ENCODE measurements around the gene BFAR. TPM values are rescaled to one million over a fixed set of nuclear protein-coding genes. Genes with fewer than 3 reads are reported as not detected.

BFAR gene
- total and polyA plus RNA-seq, 9 of the 15 experiments (the other 6 are each of a cell fraction or from before 2014, with no cell fraction given), result 45.0 to 82.6 (median 60.4) TPM

DNA sequence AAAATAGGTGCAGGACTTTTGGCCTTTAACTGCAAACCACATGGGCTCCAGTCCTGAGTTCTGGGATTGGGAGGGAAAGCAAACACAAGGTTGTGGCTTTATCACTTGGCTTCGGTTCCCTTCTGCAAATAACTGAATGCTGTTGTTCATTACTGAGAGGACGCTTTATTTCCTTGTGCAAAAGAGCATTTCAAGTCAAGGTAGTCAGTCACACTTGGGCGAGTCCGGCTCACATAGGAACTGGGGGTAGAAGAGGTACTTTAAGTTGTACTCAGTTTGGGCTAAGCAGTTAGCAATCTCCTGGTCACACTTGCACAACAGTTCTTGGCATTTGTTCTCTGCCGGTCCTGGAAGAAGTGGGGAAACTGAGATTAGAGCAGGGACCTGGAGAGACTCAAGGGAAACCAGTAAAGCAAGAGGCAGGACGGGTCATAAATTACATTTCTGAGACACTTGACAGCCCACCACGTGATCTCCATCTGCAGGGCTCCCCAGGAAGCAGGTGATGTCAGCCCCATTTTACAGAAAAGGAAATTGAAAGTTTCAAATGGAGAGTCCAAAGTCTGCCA is 39.7 kb downstream of the BFAR start (continued):
- TF ChIP-seq, protein P1, sequence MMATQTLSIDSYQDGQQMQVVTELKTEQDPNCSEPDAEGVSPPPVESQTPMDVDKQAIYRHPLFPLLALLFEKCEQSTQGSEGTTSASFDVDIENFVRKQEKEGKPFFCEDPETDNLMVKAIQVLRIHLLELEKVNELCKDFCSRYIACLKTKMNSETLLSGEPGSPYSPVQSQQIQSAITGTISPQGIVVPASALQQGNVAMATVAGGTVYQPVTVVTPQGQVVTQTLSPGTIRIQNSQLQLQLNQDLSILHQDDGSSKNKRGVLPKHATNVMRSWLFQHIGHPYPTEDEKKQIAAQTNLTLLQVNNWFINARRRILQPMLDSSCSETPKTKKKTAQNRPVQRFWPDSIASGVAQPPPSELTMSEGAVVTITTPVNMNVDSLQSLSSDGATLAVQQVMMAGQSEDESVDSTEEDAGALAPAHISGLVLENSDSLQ (IDR thresholded peaks at IDR 0.05), result peak; percentile 96
- TF ChIP-seq, protein P2, sequence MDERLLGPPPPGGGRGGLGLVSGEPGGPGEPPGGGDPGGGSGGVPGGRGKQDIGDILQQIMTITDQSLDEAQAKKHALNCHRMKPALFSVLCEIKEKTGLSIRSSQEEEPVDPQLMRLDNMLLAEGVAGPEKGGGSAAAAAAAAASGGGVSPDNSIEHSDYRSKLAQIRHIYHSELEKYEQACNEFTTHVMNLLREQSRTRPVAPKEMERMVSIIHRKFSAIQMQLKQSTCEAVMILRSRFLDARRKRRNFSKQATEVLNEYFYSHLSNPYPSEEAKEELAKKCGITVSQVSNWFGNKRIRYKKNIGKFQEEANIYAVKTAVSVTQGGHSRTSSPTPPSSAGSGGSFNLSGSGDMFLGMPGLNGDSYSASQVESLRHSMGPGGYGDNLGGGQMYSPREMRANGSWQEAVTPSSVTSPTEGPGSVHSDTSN (CRISPR knock-in tag; IDR thresholded peaks at IDR 0.05; ENCODE audit: low read depth), result 0 out of 2 replicates have a peak, but pooled peaks have one; percentile 46
- TF ChIP-seq, protein P2 (tag; conservative IDR thresholded peaks at IDR 0.05; ENCODE audit: low read depth), result peak; percentile 92
- TF ChIP-seq CCNT2 (IDR thresholded peaks at IDR 0.05; ENCODE audit: borderline replicate concordance, extremely low read depth, insufficient read length, low read depth, low read length), result no peak
- TF ChIP-seq TFE3 (CRISPR knock-in tag; IDR thresholded peaks at IDR 0.05), result peak; percentile 86
- 0 out of 2 replicates have a peak, but pooled peaks have one; percentile 21 for TF ChIP-seq CBFA2T2 (conservative IDR thresholded peaks at IDR 0.05)

All from K562 (cell line).